ENCODE results near the gene AHRR.

- TF ChIP-seq EZH2 (IDR thresholded peaks at IDR 0.05; ENCODE audit: low read length, missing control alignments) (no peak), CTCF (conservative IDR thresholded peaks at IDR 0.05 in 1 of 2, IDR thresholded peaks at IDR 0.05 in 1 of 2; ENCODE audit: low read depth in 1 of 2, low read length in 2 of 2) (no peak)
Observed at GRCh38 chr5:429453-430188, 108.1 kb downstream of the AHRR start.

Measured in fibroblast of lung (primary cell).